ENCODE measurements around the gene TPCN1.

Gene TPCN1

GRCh38 chr12:113347107-113347506, 125.8 kb downstream of the TPCN1 start:
- no peak for DNase-seq

DNA sequence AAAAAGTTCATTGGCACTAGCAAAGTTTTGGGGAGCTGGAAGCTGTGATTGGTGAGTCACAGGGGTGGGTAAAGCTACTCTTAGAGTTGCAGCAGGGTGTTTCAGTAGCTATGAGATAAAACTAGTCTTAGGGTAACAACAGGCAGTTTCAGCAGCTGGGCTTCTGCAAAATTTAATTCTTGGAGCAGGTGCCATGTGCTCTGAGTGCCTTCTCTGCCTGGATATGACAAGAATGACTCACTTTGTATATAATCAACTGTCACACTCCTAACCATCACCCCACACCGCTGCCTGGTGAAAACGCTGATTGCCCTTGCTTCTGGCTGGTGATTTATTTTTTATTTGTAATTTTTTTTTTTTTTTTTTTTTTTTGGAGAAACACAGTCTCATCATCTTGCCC, 126.6 kb downstream of the TPCN1 start:
- DNase-seq, result no peak
